GM13977 (cell line): ENCODE results near the gene C16orf86.

ENCODE experiments used
- DNase-seq: peaks from one replicate; pipeline ENCODE4 v3.0.0; 2012; ENCODE audit warnings: low spot score
- in situ Hi-C: fragments of 300-500 bp; cut with MboI; formaldehyde crosslinking; loops from one replicate; pipeline ENCODE4 v1.12.0; 2022; ENCODE audit warnings: low sequenced_read_pairs, low pct_unique_long_range_greater_than_20kb, mixed read lengths, inconsistent platforms; ENCODE audit not compliant: unreplicated experiment
- TF ChIP-seq, protein P1 (sequence below): IDR thresholded peaks from 2 replicates; pipeline ENCODE4 v1.5.1; 2012; ENCODE audit warnings: mild to moderate bottlenecking, control low read depth; ENCODE audit not compliant: insufficient read depth; ENCODE audit errors: extremely low read depth, missing control alignments

Gene C16orf86

DNA sequence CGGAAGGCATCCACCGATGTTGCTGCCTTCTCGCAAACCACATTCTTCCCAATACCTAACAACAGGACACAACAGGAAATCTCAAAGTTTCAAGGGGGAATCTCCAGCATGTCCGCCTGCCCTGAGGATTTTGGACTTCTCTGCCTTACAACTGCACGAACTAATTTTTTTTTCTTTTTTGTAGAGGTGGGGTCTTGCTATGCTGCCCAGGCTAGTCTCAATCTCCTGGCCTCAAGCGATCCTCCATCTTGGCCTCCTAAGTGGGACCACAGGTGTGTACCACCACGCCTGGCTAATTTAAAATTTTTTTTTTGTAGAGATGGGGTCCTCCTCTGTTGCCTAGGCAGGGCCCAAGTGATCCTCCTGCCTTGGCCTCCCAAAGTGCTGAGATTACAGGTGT lies 9.4 kb downstream of the C16orf86 start:
- in situ Hi-C loops = loop anchor here (10.0 to 25.0 kb wide), 2 partner anchors 139 to 386 kb away; no protein-coding TSS in a partner anchor
- DNase-seq = no peak
- TF ChIP-seq, protein P1, sequence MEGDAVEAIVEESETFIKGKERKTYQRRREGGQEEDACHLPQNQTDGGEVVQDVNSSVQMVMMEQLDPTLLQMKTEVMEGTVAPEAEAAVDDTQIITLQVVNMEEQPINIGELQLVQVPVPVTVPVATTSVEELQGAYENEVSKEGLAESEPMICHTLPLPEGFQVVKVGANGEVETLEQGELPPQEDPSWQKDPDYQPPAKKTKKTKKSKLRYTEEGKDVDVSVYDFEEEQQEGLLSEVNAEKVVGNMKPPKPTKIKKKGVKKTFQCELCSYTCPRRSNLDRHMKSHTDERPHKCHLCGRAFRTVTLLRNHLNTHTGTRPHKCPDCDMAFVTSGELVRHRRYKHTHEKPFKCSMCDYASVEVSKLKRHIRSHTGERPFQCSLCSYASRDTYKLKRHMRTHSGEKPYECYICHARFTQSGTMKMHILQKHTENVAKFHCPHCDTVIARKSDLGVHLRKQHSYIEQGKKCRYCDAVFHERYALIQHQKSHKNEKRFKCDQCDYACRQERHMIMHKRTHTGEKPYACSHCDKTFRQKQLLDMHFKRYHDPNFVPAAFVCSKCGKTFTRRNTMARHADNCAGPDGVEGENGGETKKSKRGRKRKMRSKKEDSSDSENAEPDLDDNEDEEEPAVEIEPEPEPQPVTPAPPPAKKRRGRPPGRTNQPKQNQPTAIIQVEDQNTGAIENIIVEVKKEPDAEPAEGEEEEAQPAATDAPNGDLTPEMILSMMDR = no peak

DNA sequence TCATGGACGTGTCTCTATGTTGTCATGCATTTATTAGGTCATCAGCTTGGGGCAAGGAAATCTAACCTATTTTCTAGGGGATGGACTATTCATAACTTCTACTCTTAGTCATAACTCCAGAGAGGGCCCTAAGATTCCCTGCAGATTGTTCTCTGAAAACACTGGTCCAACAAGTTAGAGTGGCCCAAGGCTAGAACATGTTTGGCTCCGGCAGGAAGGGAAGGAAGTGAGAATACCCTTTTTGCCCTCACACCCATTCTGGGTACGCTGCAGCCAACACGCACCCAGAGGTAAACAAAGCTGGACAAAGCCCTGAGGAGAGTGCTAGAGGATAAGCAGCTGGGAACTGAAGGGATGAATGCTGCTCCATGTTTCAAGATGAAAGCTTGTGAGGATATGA lies 9.9 kb downstream of the C16orf86 start:
- TF ChIP-seq, protein P1 = no peak
- in situ Hi-C loops = loop anchor here (10.0 to 25.0 kb wide), 2 partner anchors 138 to 386 kb away; no protein-coding TSS in a partner anchor
- DNase-seq = no peak

DNA sequence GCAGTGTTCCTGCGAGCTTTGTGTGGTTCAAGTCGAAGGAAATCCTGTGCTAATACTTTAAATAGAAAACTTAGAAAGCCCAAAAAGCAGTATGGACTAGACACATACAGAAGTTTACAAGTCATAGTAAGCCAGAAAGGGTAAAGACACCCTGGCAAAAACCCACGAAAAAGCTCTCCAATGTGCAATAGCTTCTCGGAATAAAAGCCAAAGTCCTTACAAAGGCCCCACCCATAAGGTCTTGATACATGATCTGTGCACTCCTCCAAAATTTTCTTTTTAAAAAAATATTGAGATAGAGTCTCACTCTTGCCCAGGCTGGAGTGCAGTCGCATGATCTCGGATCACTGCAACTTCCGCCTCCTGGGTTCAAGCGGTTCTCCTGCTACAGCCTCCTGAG lies 10.3 kb downstream of the C16orf86 start:
- TF ChIP-seq, protein P1 = no peak
- in situ Hi-C loops = loop anchor here (10.0 to 25.0 kb wide), 2 partner anchors 138 to 385 kb away; no protein-coding TSS in a partner anchor
- no peak for DNase-seq

DNA sequence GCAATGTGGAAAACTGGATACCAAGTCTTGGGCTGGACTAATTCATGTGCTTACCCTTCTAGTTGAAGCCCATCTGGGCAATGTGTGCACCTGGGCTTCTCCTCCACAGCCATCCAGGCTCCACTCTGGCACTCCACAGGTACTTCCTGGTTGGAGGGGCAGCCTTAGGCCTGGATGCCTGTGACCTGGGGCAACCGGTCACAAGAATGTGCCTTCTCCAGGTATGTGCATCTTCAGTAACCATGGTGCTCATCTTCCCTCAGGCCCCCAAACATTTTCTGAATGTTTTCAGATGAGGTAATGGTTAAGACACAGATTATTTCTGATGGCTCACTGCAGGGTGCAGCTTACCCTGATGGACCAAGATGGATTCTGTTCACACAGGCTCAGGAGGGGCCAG lies 11.1 kb downstream of the C16orf86 start:
- DNase-seq = no peak
- in situ Hi-C loops = loop anchor here (10.0 to 25.0 kb wide), 2 partner anchors 137 to 385 kb away; no protein-coding TSS in a partner anchor
- TF ChIP-seq, protein P1 = no peak

DNA sequence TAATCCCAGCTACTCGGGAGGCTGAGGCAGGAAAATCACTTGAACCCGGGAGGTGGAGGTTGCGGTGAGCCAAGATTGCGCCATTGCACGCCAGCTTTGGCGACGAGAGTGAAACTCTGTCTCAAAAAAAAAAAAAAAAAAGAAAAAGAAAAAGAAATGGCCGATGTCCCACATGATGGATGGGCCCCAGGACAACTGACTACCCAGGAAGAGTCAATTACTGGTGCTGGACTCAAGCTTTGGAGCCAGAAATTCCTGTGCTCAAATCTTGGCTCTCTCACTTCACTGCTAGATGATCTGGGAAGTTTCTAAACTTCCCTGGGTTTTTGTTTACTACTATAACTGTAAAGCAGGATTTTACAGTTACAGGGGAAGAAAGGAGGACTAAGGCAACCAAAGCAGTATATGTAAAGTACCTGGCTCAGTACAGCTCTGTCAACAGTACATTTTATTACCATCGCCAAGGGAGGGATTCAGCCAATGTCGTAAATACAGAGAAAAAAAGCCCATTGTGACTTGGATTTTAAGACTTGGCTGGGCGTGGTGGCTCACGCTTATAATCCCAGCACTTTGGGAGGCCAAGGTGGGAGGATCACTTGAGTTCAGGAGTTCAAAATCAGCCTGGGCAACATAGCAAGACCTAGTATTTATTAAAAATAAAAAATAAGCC lies 11.9 kb downstream of the C16orf86 start:
- TF ChIP-seq, protein P1 = no peak
- in situ Hi-C loops = loop anchor here (10.0 to 25.0 kb wide), 2 partner anchors 136 to 384 kb away; no protein-coding TSS in a partner anchor
- no peak for DNase-seq

DNA sequence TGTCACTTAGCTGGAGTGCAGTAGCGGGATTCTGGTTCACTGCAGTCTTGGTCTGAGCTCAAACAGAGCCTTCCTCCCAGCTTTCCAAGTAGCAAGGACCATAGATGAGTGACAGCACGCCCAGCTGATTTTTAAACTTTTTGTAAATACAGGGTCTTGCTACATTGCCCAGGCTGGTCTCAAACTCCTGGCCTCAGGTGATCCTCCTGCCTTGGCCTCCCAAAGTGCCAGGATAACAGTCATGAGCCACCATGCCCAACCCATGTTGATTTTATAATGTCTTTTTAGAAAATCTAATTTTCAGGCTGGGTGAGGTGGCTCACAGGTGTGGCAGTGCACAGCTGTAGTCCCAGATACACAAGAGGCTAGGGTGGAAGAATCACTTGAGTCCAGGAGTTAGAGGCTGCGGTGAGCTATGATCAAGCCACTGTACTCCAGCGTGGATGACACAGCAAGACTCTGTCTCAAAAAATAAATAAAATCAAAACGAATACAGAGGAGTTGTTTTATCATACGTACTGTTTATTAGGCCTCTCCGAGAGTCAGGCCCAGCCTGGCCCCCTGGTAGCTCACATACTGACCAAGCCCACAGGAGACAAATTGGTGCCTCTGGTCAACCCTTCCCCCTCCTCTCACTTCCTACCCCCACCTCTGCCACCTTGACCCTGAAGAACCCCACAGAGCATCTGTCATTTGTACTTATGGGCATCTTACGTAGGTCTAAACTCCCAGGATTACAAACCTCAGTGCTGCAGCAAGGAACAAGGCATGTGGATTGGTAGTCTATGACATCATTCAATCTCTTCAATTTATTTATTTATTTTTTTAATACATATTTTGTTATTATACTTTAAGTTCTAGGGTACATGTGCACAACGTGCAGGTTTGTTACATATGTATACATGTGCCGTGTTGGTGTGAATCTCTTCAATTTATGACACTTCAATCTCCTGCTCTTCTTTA lies 13.6 kb downstream of the C16orf86 start:
- TF ChIP-seq, protein P1 = no peak
- in situ Hi-C loops = loop anchor here (10.0 to 25.0 kb wide), 3 partner anchors 135 to 382 kb away; no protein-coding TSS in a partner anchor
- no peak for DNase-seq
